Right renal cortex interstitium (tissue), 3 donors: ENCODE results near the gene ANKMY1. TPM values are rescaled to one million over a fixed set of nuclear protein-coding genes. Genes with fewer than 3 reads are reported as not detected.

Experiments used
- DNase-seq, 3 donors: peaks; one replicate each; pipeline ENCODE4 v3.0.0-alpha.2; 2013; ENCODE audit warnings: low read depth in 3 of 3, low spot score in 2 of 3
- polyA plus RNA-seq, 3 donors: library from polyadenylated mRNA; unstranded; fragments of 120-200 nt; gene quantifications; one replicate each; pipeline ENCODE4 v1.2.1, GENCODE V29; 2013; ENCODE audit not compliant: insufficient read length in 3 of 3

Gene ANKMY1
- polyA plus RNA-seq, 3 donors = 8.7 to 11.9 (median 9.0) TPM

DNA sequence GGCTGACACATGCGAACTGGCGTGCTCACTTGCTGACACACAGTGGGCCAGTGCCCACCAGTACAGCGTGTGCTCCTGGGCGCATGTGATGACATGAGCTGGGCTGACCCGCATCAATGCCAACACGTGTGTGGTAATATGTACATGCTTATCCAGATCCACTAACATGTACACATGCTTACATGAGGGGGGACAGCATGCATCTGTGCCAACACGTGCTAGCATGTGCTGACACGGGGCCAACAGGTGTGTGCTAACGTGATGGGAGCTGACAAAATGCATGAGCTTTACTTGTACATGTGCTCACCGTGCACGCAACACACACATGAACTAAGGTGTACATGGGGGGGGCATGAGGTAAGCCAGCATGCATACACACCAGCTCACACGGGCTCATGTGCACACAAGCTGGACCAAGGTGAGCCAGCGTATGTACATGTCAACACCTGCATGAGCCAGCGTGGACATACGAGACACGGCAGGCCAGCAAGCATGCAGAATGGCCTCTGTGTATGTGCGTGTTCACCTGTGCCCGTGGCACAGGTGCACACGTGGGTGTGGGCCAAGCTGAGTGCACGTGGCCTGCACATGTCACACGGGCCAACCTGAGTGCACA lies 93.8 kb downstream of the ANKMY1 start:
- DNase-seq = no peak

GRCh38 chr2:240463274-240463865 lies 94.4 kb downstream of the ANKMY1 start:
- no peak for DNase-seq

DNA sequence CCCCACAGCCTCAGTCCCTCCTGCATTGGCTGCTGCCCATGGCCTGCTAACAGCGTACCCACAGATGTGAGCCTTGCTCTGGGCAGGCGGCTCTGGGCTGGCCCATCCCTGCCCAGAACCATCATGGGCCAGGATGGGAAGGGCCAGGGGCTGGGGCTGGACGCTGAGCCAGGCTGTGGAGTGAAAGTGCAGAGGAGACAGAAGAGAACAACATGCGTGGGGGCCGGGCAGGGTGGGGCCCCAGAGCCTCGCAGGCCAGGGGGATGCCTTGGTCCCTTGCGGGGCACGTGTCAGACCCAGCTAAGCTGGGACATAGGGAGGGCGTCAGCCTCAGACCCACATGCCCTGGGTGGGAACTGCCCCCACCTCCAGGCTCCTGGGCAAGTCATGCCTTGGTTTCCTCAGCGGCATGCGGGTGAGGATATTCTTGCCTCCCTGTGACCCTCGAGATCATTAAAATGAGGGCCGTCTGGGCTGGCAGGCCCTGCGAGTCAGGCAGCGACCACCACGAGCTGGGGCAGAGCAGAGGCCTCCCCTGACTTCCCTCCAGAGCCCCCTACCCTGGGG lies 95.0 kb downstream of the ANKMY1 start:
- DNase-seq = no peak

DNA sequence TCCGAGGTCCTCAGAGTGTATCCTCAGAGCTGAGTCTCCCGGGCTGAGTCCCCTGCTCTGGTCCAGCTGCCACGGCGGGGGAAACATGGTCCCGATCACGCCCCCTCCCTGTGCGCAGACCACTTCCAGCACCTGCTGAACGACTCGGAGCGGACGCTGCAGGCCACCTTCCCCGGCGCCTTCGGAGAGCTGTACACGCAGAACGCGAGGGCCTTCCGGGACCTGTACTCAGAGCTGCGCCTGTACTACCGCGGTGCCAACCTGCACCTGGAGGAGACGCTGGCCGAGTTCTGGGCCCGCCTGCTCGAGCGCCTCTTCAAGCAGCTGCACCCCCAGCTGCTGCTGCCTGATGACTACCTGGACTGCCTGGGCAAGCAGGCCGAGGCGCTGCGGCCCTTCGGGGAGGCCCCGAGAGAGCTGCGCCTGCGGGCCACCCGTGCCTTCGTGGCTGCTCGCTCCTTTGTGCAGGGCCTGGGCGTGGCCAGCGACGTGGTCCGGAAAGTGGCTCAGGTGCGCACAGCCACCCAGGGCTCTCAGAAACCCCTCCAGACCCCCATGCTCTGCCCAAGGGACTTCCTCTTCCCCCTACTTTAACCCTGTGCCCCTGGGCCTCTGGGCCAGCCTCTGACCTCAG lies 95.6 kb downstream of the ANKMY1 start:
- no peak for DNase-seq

DNA sequence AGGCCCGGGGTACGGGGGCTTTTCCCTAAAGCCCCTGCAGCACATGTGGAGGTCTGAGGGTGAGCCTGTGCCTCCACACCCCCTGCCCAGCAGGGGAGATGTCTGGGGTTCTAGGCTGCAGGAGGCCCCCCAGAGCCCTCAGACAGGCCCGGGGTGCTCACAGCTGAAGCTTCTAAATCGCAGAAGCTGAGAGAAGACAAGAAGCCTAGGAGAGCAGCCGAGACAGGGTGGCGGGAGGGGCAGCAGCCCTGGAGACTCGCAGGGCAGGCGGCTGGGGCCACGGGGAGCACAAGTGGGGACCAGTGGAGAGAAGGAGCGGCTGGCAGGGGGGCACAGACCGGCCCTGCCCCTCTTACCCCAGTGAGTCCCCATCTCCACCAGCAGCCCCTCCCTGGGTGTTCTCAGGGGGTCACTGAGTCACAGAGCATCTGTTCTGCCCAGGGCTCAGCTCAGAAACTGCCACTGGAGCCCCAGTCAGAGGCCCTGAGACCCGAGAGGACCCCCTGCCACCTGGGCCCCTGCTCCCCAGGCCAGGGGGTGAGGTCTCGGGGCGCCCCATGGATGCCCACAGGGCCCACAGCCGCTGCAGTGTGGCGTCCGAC lies 96.2 kb downstream of the ANKMY1 start:
- DNase-seq = no peak

- DNase-seq = no peak
These were observed 96.9 kb downstream of the ANKMY1 start for GRCh38 chr2:240460781-240461431.

DNA sequence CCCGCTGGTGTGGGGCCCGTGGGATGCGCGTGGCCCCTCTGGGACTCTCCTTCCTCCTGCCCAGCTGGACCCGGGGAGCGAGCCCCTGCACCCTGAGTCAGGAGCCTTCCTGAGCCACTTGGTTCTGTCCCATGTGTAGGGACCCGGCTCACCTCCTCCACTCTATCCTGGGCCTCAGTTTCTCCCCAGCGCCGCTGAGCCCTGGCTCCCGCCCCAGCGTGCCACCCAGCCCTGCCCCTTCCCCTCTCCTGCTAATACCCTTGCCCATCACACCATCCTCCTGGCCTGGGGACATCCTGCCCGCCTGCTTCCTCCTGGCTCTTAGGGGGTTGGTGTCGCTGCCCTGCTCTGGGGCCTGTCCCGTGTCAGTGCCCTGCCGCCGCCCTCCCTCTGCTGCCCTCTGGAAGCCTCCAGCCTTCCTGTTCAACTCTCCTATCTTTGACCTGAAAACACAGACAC lies 97.5 kb downstream of the ANKMY1 start:
- no peak for DNase-seq

DNA sequence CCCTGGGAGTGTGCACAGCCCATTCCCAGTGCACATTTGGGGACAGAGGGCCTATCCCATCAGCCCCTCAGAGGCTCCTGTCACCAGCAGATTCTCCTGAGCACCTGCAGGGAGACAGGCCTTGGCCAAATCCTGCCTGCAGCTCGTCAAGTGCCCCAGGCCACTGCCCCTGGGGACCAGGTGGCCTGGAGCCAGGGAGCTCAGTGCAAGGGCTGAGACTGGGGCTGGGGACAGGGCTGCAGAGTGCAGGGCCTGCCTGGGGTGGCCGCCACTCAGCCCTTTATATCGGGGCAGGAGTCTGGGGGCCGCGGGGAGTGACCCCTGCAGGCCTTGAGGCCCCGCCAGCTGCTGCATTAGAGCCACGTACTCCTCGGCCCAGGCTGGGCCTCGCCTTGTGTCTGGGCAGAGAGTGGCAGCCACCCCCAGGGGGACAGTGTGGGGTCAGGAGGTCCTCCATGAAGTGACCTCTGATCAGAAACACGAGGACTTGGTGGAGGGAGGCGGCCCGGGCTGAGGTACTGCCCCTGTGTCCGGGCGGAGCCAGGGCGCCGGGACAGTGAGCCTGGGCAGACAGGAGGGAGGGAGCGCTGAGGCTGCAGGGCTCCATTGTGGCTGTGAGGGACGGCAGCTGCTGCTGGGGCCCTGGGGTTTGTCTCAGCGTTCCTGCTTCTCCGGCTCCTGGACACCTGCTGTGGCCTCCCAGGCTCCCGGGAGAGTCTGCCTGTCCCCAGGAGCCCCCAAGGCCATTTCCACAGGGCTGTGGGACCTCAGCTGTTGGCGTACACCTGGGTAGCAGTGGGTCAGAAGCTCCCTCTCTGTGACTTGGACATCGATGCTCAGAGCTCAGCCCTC lies 98.2 kb downstream of the ANKMY1 start:
- no peak for DNase-seq

- DNase-seq = no peak
These were observed 98.8 kb downstream of the ANKMY1 start for GRCh38 chr2:240458900-240459391.

DNA sequence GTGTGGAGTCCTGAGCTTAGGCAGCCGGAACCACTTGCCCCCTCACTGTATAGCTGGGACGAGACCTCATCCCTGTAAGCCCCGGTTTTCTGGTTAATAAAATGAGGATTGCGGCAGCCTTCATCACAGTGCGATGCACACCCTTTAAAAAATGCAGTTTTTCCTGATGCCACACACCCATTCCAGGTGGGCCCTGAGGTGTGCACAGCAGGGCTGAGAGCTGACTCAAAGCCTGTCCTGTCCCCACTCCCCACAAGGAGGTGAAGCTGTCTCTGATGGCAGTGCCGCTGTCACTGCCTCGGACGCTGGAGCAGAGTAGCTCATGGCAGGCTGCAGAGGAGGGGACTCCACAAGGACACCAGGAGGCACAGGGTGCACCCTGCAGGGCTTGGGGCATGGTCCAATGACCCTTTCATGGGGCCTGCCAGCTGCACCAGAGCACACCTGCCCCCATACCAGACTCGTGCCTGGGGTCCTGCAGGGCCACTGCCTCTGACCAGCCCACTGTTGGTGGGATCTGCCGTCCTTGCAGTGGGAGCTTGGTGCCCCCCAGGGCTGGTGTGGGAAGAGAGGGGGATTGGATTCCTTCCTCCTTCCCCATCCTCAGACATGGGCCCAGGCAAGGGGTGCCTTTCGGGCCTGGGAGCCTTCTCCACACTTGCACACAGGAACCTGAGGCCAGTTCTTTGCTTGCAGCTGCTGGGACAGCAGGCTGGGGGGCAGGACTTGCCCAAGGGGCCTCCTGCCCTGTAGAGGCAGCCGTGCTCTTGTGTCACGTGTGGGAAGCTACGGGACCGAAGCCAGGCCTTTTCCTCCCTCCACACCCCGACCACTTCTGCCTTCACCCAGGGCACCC lies 99.5 kb downstream of the ANKMY1 start:
- DNase-seq = no peak

- DNase-seq = no peak
These were observed 100.4 kb downstream of the ANKMY1 start for GRCh38 chr2:240457223-240458043.

DNA sequence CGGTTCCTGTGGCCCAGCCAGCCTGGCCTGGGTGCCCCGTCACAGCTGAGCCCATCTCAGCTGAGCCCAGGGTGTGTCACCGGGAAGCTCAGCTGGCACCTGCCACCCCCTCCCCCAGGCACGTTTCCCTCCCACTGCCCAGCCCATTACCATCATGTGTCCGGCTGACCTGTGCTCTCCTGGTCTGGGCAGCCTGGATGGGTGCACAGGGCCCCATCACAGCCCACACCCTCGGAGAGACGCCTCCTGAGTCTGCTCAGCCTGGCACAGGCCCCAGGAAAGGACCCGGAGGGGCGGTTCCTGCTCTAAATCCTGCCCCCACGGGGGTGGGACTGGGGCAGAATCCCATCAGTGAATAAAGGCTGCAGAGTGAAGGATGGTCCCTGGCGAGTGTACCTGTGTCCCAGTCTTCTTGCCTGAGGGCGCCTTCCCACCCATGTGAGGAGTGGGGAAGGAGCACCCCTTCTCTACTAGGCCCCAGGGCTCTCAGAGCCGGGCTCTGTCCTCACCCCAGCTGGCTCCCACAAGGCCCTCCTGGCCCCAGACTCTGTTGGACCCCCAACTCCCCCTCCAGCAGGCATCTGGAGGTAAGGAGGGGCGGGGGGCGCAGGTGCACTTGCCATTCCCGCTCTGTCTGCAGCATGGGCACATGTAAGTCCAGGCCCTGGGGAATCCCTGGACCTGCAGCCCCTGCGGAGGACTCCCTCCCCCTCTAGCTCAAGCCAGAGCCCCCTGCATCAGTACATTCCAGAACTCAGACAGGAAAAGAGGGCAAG lies 101.2 kb downstream of the ANKMY1 start:
- no peak for DNase-seq

DNA sequence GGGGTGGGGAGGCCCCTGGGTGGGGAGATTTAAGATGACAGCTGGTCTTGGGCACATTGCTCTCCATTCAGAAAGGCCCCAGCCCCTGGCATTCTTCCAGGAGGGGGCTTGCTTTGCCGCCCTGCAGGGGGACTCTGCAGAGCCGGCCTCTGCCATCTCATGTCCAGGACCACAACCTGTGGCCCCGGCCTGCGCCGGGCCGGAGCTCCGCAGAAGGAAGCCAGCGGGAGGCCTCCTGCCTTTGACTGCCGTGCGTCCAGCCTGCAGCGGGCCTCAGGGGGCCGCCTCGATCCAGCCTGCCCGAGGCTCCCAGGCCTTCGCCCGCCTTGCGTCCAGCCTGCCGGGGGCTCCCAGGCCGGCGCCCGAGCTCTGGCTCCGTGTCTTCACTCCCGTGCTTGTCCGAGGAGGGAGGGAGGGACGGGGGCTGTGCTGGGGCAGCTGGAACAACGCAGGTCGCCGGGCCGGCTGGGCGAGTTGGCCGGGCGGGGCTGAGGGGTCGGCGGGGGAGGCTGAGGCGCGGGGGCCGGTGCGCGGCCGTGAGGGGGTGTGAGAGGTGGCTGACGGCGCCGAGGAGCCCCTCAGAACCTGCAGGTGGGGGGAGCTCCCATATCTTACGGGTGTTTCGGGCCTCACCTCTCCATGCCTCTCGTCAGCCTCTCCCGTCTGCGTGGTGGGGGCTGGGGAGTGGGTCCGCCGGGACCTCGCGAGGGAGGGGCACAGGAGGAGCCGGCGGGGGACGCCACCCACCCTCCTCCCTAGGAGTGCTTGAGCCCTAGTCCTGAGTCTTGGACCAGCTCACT lies 101.9 kb downstream of the ANKMY1 start:
- DNase-seq = no peak

GRCh38 chr2:240455272-240455646 lies 102.5 kb downstream of the ANKMY1 start:
- DNase-seq = no peak

DNA sequence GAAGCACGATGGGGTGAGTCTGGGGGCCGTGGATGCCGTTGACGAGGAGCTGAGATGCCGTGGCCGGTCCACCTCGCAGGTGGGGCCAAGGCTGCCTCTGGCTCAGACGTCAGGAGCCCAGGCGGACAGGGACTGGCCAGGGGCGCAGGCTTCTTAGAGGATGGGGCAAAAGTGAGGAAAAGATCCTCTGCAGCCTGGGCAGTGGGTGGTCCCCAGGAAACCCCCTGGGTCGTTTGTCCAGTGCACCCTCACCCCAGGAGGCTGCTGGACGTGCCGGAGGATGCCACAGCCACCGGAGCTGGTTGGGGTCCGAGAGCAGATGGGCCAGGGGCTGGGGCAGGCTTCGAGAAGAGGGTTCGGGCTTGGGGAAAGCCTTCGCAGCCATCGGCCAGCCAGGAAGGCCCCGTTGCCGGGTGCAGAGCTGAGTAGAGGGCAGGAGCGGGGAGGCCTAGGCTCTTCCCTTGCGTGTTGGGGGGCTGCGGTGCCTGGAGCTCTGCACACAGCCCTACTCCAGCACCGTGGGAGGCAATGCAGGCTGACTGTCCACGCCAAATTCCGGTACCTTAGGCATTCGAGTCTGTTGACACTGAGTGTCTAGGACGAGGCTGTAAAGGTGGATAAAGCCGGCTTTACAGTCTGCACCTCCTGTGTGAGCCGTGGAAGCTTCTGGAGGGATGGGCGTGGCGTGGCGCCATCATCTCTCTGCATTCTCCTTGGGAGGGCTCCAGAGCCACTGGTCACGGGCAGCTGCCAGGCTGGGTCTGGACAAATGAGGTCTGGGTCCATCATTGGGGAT lies 103.5 kb downstream of the ANKMY1 start:
- no peak for DNase-seq
